HCT116 (cell line): ENCODE results near the gene AKAP4. TPM values are rescaled to one million over a fixed set of nuclear protein-coding genes. Genes with fewer than 3 reads are reported as not detected.

Experiments
- EZH2 ChIP-seq: fragments of 200-600 bp; sonication (generic); IDR thresholded peaks from 2 replicates; pipeline ENCODE4 v1.6.1; 2017; ENCODE audit warnings: antibody characterized with exemption, mixed run types
- JUND ChIP-seq: IDR thresholded peaks from 2 replicates; pipeline ENCODE4 v1.6.1; 2012
- RAD21 ChIP-seq: IDR thresholded peaks from 2 replicates; pipeline ENCODE4 v1.6.1; 2012; ENCODE audit warnings: low read depth, mild to moderate bottlenecking
- SIN3A ChIP-seq: IDR thresholded peaks from 2 replicates; pipeline ENCODE4 v1.6.1; 2012; ENCODE audit warnings: low read depth
- SP1 ChIP-seq: IDR thresholded peaks from 2 replicates; pipeline ENCODE4 v1.6.1; 2012; ENCODE audit warnings: low read depth
- SRF ChIP-seq: IDR thresholded peaks from 2 replicates; pipeline ENCODE4 v1.6.1; 2012; ENCODE audit warnings: low read depth
- YY1 ChIP-seq: IDR thresholded peaks from 2 replicates; pipeline ENCODE4 v1.6.1; 2011; ENCODE audit warnings: low read length, low read depth, moderate library complexity, mild to moderate bottlenecking; ENCODE audit not compliant: insufficient replicate concordance; ENCODE audit errors: extremely low read depth
- ZFX ChIP-seq: fragments of 450-650 bp; IDR thresholded peaks from 2 replicates; pipeline ENCODE4 v1.6.1; 2017
- total RNA-seq: library from RNA; stranded (reverse); gene quantifications from one replicate; pipeline ENCODE4 v1.2.1, GENCODE V29; 2021; ENCODE audit not compliant: unreplicated experiment
- TF ChIP-seq, protein P1 (sequence below): IDR thresholded peaks from 2 replicates; pipeline ENCODE4 v1.6.1; 2012; ENCODE audit warnings: low read depth
- TF ChIP-seq, protein P2 (sequence below), 3 experiments: fragments of 200-600 bp in 1 of 3; sonication (generic) in 1 of 3; IDR thresholded peaks in 2 of 3; conservative IDR thresholded peaks in 1 of 3; 2 replicates each; pipeline ENCODE4 v1.5.1; 2012 to 2017; ENCODE audit warnings: low read depth in 2 of 3, low read length in 2 of 3, antibody characterized with exemption in 1 of 3, borderline replicate concordance in 1 of 3, control low read depth in 1 of 3, mild to moderate bottlenecking in 1 of 3, mixed read lengths in 1 of 3, mixed run types in 1 of 3, moderate library complexity in 1 of 3; ENCODE audit not compliant: insufficient read depth in 1 of 3
- TF ChIP-seq, protein P3 (sequence below): IDR thresholded peaks from 2 replicates; pipeline ENCODE4 v1.6.1; 2011; ENCODE audit warnings: mild to moderate bottlenecking, low read length, moderate library complexity; ENCODE audit not compliant: insufficient replicate concordance; ENCODE audit errors: extremely low read depth

AKAP4 gene
- total RNA-seq, 1 experiment from 2014 or later = not detected

DNA sequence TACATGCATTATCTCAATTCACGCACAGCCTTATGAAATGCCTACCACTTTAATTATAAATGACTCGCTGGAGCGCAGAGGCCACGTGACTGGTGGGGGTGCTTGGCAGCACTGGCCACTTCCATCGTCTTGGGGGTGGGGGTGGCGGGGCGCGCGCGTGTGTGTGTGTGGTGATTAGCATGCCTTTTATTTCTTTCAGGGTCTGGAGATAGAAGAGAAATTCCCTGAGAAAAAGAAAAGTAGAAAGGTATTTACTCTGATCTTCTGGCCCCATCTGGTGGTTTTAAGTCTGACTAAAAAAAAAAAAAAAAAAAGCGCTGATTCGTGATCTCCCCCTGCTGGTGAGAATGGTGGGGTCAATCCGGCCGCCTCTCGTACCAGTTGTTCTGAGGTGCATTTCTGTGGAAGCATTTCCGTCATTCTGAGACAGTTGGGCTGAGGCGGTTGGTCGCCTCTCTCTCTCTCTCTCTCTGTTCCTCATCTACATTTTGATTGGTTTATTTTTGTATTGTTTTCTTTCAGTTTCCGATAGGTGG is 3.6 kb upstream of the AKAP4 start, which contains the start of gene CCNB3 (continued):
- TF ChIP-seq, protein P1, sequence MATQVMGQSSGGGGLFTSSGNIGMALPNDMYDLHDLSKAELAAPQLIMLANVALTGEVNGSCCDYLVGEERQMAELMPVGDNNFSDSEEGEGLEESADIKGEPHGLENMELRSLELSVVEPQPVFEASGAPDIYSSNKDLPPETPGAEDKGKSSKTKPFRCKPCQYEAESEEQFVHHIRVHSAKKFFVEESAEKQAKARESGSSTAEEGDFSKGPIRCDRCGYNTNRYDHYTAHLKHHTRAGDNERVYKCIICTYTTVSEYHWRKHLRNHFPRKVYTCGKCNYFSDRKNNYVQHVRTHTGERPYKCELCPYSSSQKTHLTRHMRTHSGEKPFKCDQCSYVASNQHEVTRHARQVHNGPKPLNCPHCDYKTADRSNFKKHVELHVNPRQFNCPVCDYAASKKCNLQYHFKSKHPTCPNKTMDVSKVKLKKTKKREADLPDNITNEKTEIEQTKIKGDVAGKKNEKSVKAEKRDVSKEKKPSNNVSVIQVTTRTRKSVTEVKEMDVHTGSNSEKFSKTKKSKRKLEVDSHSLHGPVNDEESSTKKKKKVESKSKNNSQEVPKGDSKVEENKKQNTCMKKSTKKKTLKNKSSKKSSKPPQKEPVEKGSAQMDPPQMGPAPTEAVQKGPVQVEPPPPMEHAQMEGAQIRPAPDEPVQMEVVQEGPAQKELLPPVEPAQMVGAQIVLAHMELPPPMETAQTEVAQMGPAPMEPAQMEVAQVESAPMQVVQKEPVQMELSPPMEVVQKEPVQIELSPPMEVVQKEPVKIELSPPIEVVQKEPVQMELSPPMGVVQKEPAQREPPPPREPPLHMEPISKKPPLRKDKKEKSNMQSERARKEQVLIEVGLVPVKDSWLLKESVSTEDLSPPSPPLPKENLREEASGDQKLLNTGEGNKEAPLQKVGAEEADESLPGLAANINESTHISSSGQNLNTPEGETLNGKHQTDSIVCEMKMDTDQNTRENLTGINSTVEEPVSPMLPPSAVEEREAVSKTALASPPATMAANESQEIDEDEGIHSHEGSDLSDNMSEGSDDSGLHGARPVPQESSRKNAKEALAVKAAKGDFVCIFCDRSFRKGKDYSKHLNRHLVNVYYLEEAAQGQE = no peak
- TF ChIP-seq ZFX = no peak
- TF ChIP-seq EZH2 = no peak
- TF ChIP-seq, protein P2, sequence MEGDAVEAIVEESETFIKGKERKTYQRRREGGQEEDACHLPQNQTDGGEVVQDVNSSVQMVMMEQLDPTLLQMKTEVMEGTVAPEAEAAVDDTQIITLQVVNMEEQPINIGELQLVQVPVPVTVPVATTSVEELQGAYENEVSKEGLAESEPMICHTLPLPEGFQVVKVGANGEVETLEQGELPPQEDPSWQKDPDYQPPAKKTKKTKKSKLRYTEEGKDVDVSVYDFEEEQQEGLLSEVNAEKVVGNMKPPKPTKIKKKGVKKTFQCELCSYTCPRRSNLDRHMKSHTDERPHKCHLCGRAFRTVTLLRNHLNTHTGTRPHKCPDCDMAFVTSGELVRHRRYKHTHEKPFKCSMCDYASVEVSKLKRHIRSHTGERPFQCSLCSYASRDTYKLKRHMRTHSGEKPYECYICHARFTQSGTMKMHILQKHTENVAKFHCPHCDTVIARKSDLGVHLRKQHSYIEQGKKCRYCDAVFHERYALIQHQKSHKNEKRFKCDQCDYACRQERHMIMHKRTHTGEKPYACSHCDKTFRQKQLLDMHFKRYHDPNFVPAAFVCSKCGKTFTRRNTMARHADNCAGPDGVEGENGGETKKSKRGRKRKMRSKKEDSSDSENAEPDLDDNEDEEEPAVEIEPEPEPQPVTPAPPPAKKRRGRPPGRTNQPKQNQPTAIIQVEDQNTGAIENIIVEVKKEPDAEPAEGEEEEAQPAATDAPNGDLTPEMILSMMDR (IDR thresholded peaks at IDR 0.05 in 2 of 3, conservative IDR thresholded peaks at IDR 0.05 in 1 of 3; ENCODE audit: borderline replicate concordance in 1 of 3, insufficient read depth in 1 of 3, low read depth in 2 of 3, low read length in 2 of 3) = peak; percentile 45 to 93 (median 57)
- TF ChIP-seq SIN3A = 0 out of 2 replicates have a peak, but pooled peaks have one; percentile 24
- TF ChIP-seq SP1 = peak; percentile 50
- 0 out of 2 replicates have a peak, but pooled peaks have one; percentile 34 for TF ChIP-seq JUND
- TF ChIP-seq SRF = no peak
- no peak for TF ChIP-seq YY1
- peak; percentile 54 for TF ChIP-seq RAD21
- TF ChIP-seq, protein P3, sequence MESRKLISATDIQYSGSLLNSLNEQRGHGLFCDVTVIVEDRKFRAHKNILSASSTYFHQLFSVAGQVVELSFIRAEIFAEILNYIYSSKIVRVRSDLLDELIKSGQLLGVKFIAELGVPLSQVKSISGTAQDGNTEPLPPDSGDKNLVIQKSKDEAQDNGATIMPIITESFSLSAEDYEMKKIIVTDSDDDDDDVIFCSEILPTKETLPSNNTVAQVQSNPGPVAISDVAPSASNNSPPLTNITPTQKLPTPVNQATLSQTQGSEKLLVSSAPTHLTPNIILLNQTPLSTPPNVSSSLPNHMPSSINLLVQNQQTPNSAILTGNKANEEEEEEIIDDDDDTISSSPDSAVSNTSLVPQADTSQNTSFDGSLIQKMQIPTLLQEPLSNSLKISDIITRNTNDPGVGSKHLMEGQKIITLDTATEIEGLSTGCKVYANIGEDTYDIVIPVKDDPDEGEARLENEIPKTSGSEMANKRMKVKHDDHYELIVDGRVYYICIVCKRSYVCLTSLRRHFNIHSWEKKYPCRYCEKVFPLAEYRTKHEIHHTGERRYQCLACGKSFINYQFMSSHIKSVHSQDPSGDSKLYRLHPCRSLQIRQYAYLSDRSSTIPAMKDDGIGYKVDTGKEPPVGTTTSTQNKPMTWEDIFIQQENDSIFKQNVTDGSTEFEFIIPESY = no peak
